ENCODE measurements around the gene GASK1A. TPM values are rescaled to one million over a fixed set of nuclear protein-coding genes. Genes with fewer than 3 reads are reported as not detected.

Gene GASK1A
- polyA plus RNA-seq, 1 experiment = 0.43 TPM

DNA sequence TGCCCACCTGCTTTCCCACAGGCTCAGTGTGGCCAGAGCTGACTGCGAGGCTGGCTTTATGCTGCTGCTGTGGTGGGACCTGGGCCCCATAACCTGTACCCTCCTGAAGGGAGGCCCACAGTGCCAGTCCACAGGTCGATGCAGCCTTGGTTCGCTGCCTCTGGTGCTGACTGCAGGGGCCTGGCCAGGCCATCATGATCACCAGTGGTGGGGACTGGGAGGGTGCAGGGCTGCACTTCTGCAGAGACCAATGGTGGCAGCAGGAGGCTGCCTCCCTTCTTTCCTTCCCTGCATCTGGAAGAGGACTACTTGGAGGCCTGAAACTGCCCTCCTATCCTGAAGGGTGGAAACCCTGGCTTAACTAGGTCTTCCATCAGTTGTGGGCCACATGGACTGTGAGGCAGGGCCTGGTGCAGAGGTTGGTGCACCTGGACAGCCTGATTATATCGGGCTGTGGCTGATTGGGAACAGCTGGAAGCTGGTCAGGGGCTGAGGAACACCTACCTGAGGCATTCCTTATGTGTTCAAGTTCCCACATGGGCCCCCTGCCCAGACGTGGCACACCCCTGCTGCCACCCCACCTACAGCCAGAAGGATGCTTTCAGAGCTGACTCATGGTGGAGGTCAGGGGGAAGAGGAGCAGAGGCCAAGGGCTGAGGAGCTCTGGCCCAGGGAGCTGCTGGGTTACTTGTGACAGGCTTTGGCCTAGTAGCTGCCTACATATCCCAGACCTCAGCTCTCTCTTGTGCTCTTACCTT lies 97.0 kb downstream of the GASK1A start:
- Histone ChIP-seq H3K27ac (ENCODE audit: low read depth, low read length) (no peak overlapping the region), H3K9me3 (ENCODE audit: control insufficient read depth, insufficient read depth, low read length) (peaks cover 5% of the 10 kb centered on the region; the same call in 1 of the 2 replicates), H3K27me3 (ENCODE audit: control insufficient read depth, insufficient read depth, low read length) (no peaks in the 10 kb centered on the region), H3K4me3 (ENCODE audit: low read depth, low read length) (no peak overlapping the region)
- POLR2A ChIA-PET = no interaction called here
- DNase-seq (ENCODE audit: low read depth, low spot score) = no peak
- TF ChIP-seq, protein P1, sequence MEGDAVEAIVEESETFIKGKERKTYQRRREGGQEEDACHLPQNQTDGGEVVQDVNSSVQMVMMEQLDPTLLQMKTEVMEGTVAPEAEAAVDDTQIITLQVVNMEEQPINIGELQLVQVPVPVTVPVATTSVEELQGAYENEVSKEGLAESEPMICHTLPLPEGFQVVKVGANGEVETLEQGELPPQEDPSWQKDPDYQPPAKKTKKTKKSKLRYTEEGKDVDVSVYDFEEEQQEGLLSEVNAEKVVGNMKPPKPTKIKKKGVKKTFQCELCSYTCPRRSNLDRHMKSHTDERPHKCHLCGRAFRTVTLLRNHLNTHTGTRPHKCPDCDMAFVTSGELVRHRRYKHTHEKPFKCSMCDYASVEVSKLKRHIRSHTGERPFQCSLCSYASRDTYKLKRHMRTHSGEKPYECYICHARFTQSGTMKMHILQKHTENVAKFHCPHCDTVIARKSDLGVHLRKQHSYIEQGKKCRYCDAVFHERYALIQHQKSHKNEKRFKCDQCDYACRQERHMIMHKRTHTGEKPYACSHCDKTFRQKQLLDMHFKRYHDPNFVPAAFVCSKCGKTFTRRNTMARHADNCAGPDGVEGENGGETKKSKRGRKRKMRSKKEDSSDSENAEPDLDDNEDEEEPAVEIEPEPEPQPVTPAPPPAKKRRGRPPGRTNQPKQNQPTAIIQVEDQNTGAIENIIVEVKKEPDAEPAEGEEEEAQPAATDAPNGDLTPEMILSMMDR (IDR thresholded peaks at IDR 0.05; ENCODE audit: low read depth, low read length) = no peak
- CTCF ChIA-PET = interaction anchor here (0.9 kb wide), 1 partner anchor 115 kb away, joined by 3 read pairs; no protein-coding TSS in a partner anchor

DNA sequence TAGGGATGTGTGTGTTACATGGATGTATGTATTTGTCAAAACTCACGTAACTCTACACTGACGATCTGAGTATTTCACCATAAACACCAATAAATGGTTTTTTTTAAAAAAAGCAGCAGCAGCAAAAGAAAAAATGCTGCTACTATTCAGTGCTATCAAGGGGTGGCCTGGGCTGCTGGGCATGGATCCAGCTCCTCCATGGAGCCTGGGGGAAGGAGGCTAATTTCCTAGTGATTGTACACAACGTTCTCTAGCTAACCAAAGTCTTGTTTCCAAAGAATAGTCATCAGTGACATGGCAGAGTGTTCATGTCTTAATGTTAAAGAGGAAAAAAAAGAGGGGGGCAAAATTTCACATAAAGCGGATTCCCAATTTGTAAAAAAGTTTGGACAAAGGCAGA lies 97.7 kb downstream of the GASK1A start:
- TF ChIP-seq, protein P1 (IDR thresholded peaks at IDR 0.05; ENCODE audit: low read depth, low read length) = no peak
- Histone ChIP-seq H3K27ac (ENCODE audit: low read depth, low read length) (no peak overlapping the region), H3K27me3 (ENCODE audit: control insufficient read depth, insufficient read depth, low read length) (no peaks in the 10 kb centered on the region), H3K4me3 (ENCODE audit: low read depth, low read length) (no peak overlapping the region), H3K9me3 (ENCODE audit: control insufficient read depth, insufficient read depth, low read length) (peaks cover 9% of the 10 kb centered on the region; the same call in 1 of the 2 replicates)
- POLR2A ChIA-PET = no interaction called here
- no peak for DNase-seq (ENCODE audit: low read depth, low spot score)
- CTCF ChIA-PET = interaction anchor here (0.9 kb wide), 1 partner anchor 115 kb away, joined by 3 read pairs; no protein-coding TSS in a partner anchor

DNA sequence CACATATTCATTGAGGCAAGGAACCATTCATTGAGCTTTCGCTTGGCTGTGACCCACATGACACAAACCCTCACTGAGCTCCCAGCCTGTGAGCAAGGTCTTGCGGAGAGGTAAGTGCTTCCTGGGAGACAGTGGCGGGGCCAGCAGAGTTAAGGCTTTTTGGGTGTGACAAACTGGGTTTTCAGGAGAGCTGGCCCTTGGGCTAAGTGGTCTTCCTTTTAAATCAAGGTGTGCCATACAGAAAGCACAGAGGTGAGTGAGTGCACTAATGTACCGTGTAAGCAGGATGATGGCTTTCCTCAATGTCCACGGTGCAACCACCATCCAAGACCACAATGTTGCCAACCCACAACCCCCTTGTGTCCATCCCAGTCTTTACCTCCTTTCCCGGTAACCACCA lies 98.2 kb downstream of the GASK1A start:
- H3K9me3 ChIP-seq (ENCODE audit: control insufficient read depth, insufficient read depth, low read length) = peaks cover 9% of the 10 kb centered on the region; the same call in 1 of the 2 replicates
- H3K4me3 ChIP-seq (ENCODE audit: low read depth, low read length) = no peak overlapping the region
- H3K27ac ChIP-seq (ENCODE audit: low read depth, low read length) = no peak overlapping the region
- POLR2A ChIA-PET = no interaction called here
- CTCF ChIA-PET = no interaction called here
- no peak for DNase-seq (ENCODE audit: low read depth, low spot score)
- H3K27me3 ChIP-seq (ENCODE audit: control insufficient read depth, insufficient read depth, low read length) = no peaks in the 10 kb centered on the region
- TF ChIP-seq, protein P1 (IDR thresholded peaks at IDR 0.05; ENCODE audit: low read depth, low read length) = no peak

DNA sequence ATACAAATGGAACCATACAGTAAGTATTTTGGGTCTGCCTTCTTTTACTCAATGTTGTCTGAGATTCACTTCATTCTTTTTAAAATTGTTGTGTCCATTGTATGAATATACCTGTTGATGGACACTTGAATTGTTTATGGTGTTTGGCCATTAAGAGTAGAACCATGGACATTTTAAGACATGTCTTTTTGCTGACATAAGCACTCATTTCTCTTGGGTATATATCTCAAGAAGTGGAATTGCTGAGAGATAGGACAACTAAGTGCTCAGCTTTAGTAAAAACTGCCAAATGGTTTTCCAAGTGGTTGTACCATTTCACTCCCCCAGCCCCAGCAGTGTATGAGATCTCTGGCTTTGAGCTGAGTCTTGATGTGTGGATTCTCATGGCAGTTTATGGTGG lies 98.6 kb downstream of the GASK1A start:
- TF ChIP-seq, protein P1 (IDR thresholded peaks at IDR 0.05; ENCODE audit: low read depth, low read length) = no peak
- Histone ChIP-seq H3K9me3 (ENCODE audit: control insufficient read depth, insufficient read depth, low read length) (peaks cover 9% of the 10 kb centered on the region; the same call in 1 of the 2 replicates), H3K4me3 (ENCODE audit: low read depth, low read length) (no peak overlapping the region), H3K27ac (ENCODE audit: low read depth, low read length) (no peak overlapping the region), H3K27me3 (ENCODE audit: control insufficient read depth, insufficient read depth, low read length) (no peaks in the 10 kb centered on the region)
- no peak for DNase-seq (ENCODE audit: low read depth, low spot score)
- CTCF ChIA-PET = interaction anchor here (1.3 kb wide), 1 partner anchor 116 kb away, joined by 5 read pairs; no protein-coding TSS in a partner anchor
- POLR2A ChIA-PET = no interaction called here
